IMR-90 (cell line): ENCODE measurements around the gene NOTCH2.

Experiments
- CHD1 ChIP-seq: IDR thresholded peaks from 2 replicates; pipeline ENCODE4 v1.6.1; 2012; ENCODE audit warnings: low read depth, low read length, improper control_type of control experiment
- MXI1 ChIP-seq: IDR thresholded peaks from 2 replicates; pipeline ENCODE4 v1.6.1; 2012; ENCODE audit warnings: low read depth, mild to moderate bottlenecking, low read length, moderate library complexity, borderline replicate concordance
- POLR2A ChIP-seq: IDR thresholded peaks from 2 replicates; pipeline ENCODE4 v1.6.1; 2012; ENCODE audit warnings: mild to moderate bottlenecking, low read depth, low read length
- RAD21 ChIP-seq: IDR thresholded peaks from 2 replicates; pipeline ENCODE4 v1.6.1; 2012; ENCODE audit warnings: low read length, improper control_type of control experiment
- RFX5 ChIP-seq: IDR thresholded peaks from 2 replicates; pipeline ENCODE4 v1.8.0; 2012; ENCODE audit warnings: low read depth, mild to moderate bottlenecking, low read length, moderate library complexity
- SMC3 ChIP-seq: fragments of 150-350 bp; IDR thresholded peaks from 2 replicates; pipeline ENCODE4 v1.6.1; 2016; ENCODE audit warnings: low read depth, mild to moderate bottlenecking, antibody characterized with exemption, low read length, moderate library complexity
- TF ChIP-seq, protein P1 (sequence below): conservative IDR thresholded peaks from 2 replicates; pipeline ENCODE4 v1.5.1; 2012; ENCODE audit warnings: mild to moderate bottlenecking, low read depth, low read length, improper control_type of control experiment
- TF ChIP-seq, protein P2 (sequence below): fragments of 150-350 bp; IDR thresholded peaks from 2 replicates; pipeline ENCODE4 v1.6.1; 2016; ENCODE audit warnings: low read depth, mild to moderate bottlenecking, low read length, moderate library complexity, borderline replicate concordance

DNA sequence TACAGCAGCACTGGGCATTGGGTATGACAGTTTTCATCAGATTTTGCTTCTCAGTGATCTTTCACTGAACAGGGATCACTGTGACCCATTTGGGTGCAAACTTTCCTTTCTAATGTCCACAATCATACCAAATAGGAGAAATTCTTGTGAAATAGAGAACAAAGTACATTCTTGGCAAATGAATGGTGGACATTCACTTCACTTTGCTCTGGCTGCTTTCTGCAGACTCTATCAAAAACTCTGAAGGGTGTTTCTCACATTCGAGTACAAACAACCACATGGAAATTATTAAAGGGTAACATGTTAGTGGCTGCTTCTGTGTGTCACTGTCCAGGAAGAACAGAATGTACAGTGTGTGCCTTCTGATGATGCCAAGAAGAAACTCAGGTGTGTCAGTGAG lies 111.2 kb downstream of the NOTCH2 start:
- TF ChIP-seq POLR2A (no peak), SMC3 (no peak), RFX5 (no peak), RAD21 (no peak), CHD1 (no peak), MXI1 (no peak)
- TF ChIP-seq, protein P1, sequence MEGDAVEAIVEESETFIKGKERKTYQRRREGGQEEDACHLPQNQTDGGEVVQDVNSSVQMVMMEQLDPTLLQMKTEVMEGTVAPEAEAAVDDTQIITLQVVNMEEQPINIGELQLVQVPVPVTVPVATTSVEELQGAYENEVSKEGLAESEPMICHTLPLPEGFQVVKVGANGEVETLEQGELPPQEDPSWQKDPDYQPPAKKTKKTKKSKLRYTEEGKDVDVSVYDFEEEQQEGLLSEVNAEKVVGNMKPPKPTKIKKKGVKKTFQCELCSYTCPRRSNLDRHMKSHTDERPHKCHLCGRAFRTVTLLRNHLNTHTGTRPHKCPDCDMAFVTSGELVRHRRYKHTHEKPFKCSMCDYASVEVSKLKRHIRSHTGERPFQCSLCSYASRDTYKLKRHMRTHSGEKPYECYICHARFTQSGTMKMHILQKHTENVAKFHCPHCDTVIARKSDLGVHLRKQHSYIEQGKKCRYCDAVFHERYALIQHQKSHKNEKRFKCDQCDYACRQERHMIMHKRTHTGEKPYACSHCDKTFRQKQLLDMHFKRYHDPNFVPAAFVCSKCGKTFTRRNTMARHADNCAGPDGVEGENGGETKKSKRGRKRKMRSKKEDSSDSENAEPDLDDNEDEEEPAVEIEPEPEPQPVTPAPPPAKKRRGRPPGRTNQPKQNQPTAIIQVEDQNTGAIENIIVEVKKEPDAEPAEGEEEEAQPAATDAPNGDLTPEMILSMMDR, result no peak
- TF ChIP-seq, protein P2, sequence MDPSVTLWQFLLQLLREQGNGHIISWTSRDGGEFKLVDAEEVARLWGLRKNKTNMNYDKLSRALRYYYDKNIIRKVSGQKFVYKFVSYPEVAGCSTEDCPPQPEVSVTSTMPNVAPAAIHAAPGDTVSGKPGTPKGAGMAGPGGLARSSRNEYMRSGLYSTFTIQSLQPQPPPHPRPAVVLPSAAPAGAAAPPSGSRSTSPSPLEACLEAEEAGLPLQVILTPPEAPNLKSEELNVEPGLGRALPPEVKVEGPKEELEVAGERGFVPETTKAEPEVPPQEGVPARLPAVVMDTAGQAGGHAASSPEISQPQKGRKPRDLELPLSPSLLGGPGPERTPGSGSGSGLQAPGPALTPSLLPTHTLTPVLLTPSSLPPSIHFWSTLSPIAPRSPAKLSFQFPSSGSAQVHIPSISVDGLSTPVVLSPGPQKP, result no peak
